ENCODE measurements around the gene EFL1.
"Not testable (repeated sequence)": the region's sequence is repeated elsewhere in the genome, so short reads cannot be mapped to it uniquely, and the experiment has no call there.

Gene EFL1

DNA sequence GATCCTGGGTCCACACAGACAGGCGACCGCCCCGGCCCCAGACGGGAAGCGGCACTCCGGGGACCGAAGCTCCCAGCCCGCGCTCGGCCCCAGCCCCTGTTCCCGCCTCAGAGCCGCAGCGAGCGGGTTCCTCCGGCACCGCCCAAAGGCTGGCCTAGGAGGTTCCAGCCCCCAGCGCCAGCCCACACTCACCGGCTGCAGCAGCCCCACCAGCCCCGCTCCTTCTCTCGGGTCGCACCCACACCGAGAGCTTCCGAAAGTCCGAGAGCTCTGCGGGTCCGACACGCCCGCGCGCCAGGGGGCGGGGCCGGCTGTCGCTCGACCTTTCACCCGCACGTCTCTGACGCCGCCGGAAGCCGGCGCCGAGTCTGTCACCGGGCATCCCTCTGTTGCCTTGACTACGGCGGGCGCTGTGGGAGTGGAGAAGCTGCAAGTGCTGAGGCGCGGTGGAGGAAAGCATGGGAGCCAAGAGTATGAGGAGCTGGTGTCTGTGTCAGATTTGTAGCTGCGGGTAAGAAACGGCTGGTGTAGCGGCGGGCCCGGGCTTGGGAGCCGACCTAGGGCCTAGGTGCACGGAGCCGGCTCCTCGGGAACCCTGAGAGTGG lies at the start of gene EFL1, which contains the start of gene SAXO2:
Gene EFL1 (minus strand): TSS at position 313 of the 605 bp plus-strand sequence. CDS start 956 bp downstream, outside the sequence.
Gene SAXO2 (plus strand): TSS at position 397 of the 605 bp plus-strand sequence. CDS start 62 bp downstream, at position 459.
- DNase-seq: peak; percentile 94

DNA sequence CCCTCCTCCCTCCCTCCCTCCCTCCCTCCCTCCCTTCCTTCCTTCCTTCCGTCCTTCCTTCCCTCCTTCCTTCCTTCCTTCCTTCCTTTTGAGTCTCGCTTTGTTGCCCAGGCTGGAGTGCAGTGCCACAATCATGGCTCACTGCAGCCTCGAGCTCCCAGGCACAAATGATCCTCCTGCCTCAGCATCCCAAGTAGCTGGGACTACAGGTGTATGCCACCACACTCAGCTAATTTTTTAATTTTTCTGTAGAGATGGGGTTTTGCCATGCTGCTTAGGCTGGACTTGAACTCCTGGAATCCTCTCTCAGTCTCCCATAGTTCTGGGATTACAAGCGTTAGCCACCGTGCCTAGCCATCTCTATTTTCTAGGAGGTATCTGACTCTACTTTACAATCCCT lies 48.8 kb upstream of the EFL1 start:
- not testable (repeated sequence) for DNase-seq

DNA sequence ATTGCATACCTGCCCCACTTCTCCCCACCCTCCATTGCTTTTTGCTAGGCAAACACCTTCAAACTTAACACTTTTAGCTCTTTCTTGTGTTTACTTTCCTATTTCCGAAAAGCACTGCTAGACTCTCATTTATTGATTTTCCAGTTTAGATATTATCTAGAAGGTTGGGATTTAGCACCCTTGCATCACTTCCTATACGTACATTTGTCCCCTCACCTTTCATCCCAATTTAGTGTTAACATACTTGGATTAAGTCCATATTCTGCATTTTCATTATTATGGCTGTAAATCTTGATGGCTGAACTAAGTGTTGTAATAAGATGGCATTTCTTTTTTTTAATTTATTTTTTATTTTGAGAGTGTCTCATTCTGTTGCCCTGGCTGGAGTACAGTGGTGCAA lies 47.3 kb upstream of the EFL1 start:
- no peak for DNase-seq

DNA sequence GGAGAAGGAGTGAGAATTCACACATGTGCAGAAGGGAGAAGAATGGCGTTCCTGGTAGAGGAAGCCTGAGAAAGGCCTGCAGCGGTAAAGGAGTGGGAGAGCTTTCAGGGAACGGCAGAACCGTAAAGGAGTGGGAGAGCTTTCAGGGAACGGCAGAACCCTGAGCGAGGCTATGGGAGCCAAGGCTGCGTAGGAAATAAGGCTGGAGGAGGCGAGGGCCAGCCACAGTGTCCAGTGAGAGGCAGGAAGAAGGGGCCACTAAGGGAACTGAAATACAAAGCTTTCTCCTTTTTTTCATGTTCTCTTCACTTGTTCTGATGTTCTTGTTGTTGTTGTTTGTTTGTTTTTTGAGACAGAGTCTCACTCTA lies 45.2 kb upstream of the EFL1 start:
- no peak for DNase-seq

DNA sequence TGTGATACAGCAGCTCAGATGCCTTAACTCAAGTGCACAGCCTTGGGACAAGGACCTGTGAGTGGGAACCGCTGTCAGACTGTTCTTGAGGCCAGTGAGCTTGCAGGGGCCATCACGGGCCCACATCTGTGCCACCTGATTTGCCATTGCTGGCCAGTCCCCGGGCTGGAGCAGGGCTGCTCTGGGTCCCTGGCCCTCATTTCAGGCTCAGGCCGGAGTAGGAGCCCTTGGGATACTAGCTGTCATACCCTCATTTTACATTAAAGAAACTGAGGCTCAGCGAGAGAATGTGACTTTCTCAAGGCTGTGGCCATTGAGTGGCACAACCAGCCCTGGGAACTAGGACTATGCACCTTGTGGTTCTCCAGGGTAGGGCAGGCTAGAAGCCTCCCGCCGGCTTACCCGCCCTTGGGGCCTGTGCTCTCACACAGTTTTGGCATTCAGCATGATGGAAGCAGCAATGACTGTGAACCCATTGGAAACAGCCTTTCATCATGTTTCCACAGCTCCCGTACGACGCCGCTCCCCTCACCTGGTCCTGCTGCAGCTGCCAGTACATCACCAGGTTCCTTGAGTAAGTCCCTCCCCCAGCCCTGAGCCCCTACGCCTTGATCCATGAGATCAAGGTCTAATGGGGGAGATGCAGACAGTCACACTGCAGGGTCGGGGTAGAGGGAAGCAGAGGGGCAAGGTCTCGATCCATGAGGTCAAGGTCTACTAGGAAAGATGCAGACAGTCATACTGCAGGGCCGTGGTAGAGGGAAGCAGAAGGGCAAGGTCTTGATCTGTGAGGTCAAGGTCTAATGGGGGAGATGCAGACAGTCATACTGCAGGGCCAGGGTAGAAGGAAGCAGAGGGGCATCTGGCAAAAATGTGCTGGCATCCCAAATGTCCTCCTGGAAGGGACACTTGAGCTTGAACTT lies 44.5 kb upstream of the EFL1 start:
- no peak for DNase-seq

DNA sequence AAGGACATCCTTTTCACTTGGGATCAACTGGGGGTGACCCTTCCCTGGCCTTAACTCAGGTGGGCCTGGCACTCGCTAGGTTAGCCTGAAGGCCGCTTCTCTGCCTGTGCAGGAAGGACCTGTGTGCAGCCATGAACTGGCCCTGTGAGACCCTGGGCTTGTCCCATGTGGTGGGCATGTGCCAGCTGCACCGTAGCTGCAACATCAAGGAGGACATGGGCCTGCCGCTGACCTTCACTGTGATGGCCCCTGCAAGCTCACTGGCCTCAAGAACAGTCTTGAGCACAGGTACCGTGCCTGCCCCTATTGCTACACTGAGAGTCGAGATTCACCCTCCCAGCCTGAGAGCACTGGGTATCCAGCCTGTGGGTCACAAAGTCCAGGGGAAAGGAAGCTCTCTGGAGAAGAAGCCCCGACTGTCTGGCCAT lies 43.1 kb upstream of the EFL1 start:
- no peak for DNase-seq

DNA sequence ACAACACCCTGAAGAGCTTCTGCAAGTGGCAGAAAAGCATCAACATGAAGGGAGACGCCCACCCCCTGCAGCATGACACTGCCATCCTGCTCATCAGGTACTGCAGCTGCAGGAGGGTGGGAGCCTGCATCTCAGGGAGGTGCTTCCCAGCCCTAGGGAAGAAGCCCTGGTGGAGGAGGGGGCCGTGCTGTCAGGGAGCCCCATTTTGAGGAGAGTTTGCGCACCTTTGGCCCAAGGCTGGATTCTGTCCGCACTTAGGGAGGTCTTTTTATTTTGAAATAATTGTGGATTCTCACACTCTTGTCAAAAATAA lies 42.2 kb upstream of the EFL1 start:
- DNase-seq: no peak

DNA sequence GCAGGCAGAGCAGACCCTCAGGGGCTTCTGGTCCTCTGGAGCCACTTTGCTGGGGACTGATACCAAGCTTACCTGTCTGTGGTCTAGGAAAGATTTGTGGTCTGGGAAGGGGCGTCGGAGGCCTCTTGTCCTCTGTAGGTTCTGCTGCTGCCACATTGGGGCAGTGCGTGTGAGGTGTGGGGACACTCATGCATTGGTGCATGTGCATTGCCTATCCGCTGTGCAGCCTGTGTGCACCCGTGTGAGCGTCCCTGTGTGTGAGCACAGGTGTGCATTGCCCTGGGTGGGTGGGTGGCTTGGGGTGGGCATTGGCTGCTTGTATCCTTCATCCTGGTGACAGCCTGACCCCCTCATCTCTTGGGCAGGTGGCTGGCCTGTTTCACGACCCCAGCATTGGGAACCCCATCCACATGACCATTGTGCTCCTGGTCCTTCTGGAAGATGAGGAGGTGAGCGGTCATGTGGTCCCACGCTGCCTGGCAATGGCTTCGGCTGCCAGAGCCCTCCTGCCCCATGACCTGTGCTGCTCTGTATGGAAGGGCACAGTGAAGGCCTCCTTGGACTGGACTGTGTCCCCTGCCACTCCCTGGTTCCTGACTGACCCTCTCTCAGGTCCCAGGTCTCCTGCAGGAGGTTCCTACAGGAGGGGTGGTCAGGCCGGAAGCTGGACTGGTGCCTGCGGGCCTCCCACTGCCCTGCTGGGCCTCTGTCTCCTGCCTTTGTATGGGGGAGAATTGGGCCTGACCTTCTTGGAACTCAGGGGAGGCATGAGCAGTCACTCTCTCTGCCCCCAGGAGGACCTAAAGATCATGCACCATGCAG lies 41.6 kb upstream of the EFL1 start:
- no peak for DNase-seq

DNA sequence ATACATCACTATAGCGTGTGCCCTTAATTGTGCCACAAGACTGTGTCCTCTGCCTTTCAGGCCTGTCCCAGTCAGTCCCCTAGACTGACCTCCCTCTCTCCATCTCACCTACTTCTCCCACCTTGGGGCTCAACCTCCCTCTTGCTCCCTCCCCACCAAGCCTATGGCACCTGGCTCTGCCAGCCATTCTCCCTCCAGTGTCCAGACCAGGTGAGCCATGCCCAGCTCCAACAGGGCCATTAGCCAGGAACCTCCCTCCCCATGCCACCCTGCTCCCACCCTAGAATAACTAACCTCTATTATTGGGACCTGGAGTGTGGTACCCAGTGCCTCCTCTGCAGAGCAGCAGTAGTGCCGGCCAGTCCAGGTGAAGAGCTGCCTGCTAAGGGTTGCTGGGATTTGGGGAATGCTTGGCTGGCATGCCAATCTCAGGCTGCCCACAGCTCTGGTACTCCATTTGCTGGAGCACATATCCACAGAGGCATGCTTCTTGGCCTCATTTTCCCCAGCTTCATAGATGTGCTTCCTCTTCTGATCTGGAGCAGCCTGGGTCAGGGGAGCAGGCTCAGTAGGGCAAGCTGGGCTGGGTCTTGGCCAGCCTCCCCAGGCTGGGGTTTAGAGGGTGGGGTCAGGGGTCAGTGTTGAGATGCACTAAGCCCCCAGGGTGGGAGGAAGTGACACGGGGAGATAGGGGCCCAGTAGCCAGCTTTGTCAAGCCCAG lies 38.9 kb upstream of the EFL1 start:
- DNase-seq: no peak

DNA sequence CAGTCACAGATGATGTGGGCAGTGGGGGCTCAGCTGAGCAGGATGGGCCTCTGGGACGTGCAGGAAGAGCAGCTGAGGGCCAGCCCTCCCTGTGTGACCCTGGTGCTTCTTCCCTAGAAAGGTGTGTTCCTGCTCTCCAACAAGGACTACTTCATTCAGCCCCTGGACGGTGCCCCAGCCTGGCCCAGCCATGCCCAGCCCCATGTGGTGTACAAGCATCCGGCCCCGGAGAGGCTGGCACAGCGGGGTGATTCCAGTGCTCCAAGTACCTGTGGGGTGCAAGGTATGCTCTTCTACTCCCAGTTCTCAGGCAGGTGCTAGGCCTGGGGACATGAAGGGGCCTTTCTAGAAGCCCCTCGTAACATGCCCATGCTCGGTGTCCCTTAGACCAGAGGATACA lies 38.3 kb upstream of the EFL1 start:
- no peak for DNase-seq

DNA sequence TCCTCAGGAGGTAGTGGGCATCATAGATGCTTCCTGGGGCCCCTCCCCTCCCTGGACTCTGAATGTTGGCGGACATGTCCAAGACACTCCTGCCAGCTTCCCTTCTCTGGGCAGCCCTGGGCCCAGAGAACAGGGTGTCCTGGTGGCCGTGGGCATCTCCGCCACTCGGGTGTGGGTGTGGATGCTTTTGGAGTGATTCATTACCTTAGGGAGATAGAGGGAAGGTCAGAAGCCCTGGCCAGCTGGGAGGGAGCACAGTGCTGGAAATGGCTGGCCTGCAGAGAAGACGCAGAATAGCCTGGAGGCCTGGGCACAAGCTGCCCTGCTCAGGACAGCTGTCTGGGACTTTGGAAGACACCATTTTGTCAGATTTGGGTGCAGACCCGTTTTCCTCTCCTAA lies 37.8 kb upstream of the EFL1 start:
- not testable (repeated sequence) for DNase-seq

DNA sequence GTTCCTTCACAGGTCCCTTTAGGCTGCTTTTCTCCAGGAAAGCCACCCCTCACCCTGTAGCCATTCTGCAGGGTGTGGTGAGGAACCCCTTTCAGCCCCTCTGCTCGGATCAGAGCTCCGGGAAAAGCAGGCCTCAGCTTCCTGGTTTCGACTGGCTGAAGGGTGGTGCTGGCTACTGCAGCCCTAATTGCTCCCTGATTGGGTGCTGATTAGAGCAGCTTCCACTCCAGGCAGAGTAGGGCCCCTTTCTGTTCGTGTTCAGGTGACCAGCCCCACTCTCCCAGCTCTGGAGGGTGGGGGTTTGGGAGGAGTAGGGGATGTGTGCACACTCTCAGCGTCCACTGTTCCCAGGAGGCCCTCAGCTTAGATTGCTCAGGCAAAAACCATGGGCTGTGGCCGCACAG lies 37.0 kb upstream of the EFL1 start:
- not testable (repeated sequence) for DNase-seq

DNA sequence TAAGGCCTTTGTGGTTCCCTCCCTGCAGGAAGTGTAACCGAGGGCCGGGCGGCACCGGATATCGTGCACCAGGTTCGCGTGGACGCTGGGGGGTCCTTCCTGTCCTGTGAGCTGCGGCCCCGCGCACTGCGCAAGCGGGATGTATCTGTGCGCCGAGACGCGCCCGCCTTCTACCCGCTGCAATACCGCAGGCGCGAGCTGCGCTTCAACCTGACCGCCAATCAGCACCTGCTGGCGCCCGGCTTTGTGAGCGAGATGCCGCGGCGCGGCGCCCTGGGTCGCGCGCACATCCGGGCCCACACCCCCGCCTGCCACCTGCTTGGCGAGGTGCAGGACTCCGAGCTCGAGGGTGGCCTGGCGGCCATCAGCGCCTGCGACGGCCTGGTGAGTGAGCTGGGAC lies 36.0 kb upstream of the EFL1 start:
- DNase-seq: no peak

DNA sequence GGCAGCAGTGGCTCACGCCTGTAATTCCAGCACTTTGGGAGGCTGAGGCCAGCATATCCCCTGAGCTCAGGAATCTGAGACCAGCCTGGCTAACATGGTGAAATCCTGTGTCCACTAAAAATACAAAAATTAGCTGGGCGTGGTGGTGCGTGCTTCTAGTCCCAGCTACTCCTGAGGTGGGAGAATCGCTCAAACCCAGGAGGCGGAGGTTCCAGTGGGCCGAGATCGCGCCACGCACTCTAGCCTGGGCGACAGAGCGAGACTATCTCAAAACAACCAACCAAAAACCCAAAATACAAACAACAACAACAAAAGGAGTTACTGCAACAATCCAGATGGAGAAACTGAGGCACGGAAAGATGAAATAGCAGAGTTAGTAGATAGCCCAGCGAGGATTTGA lies 35.5 kb upstream of the EFL1 start:
- no peak for DNase-seq

DNA sequence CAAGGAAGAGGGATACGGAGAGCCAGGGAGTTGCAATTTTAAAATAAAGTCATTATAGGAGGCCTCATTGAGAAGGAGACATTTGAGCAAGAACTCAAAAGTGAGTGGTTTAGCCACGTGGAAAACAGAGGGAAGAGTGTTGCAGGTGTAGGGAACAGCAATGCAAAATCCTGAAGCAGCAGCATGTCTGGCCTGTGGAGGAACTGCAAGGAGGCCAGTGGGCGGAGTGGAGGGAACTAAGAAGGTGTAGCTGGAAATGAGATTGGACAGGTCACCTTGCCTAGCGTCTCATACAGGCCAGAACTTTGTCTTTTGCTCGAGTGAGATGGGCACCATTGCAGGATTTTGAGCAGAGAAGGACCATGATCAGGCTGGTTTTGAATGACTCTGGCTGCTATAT lies 35.0 kb upstream of the EFL1 start:
- DNase-seq: no peak

DNA sequence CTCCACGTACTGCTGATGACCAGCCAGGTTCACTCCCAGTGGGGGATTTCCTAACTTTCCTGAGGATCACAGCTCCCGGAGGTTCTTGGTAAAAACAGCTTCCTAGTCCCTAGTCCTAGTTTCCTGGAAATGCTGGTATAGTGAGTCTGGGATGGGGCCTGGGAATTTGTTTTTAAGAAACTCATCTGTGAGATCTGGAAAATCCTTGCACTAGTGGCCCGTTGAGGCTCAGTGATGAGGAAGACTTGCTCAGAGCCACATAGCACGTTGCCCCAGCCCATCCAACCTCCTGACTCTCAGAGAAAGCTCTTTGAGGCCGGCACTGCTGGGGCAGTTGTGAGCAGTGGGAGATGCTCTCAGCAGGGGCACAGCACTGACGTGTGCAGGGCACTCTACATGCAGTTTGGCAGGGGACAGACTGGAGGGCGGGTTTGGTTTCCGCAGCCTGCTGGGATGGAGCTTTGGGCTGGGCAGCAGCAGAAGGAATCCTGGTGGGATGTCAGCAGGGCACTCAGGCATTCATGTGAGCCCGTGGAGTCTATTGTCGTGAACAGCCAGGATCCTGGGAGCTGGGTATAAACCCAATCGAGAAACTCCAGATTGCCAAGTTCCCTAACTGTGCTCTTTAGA lies 31.6 kb upstream of the EFL1 start:
- no peak for DNase-seq

DNA sequence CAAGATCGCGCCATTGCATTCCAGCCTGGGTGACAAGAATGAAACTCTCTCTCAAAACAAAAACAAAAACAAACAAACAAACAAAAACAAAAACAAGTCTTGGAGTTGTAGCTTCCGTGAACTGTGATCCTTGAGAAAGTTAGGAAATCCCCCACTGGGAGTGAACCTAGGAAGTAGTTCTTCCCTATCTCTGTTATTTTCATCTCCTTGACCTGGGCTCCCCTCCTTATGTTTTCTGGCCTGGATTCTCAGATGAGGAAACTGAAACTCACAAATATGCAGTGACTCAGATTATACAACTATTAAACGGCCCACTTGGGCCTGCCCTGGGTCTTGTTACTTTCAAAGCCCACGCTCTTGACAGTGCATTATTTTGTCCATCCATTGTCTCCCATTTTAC lies 29.7 kb upstream of the EFL1 start:
- DNase-seq: no peak

DNA sequence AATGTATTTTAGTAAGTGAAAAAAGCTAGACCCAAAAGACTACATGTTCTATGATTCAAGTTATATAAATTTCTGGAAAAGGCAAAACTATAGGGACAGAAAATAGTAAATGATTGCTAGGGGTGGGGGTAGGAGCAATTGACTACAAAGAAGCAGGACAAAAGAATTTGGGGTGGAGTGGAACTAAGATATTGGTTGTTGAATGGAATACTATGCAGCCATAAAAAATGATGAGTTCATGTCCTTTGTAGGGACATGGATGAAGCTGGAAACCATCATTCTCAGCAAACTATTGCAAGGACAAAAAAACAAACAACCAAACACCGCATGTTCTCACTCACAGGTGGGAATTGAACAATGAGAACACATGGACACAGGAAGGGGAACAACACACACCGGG lies 25.7 kb upstream of the EFL1 start:
- DNase-seq: not testable (repeated sequence)

DNA sequence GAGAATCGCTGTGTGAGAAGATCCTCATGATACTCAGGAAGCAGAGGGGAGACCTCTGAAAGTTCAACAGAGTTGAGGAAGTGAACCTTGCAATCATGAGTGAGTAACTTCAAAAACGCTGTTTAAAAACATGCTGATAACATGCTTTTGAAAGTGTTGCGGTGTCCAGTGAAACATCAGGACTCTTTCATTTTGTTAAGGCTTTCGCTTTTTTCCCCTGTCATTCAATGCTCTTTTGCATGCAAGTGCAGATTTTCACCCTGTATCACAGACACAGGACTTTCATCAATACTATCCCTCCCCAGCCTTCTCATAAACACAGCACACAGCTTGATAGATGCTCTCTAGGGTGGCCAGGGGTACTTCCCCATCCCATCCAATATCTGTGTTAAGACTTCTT lies 23.9 kb upstream of the EFL1 start:
- peak; percentile 60 for DNase-seq

DNA sequence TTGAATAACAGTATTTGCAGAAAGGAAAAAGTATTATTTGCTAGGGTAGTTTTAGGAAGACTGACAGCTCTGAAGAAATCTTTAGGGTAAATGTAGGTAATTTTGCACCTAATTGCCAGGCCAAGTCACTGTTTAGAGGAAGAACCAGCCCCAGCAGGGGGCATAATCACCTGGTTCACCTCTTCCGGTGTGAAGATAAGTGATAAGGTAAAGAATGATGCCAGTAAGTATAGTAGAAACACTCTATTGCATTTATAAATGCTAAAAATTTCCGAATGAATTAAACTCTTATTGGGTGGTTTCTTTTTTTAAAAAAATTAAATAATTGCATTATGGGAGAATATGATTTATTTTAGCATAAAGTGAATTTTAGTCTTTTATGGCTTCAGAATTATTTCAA lies 21.8 kb upstream of the EFL1 start:
- DNase-seq: not testable (repeated sequence)

DNA sequence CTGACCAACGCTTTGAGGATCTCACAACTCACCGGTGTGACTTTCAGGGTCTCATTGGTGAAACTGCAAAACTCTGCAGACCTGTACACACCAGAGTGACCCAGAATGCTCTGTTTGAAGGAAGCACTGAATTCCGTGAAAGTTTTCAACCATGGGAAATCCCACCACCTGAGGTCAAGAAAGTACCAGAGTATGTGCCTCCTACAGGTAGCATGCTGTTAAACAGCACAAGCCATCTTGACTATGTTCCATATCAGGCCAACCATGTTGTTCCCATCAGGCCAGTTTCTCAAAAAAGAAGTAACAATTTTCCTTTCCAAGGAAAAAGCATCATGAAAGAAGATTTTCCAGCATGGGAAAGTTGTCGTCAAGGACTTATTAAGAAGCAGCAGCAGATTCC lies 19.9 kb upstream of the EFL1 start:
- not testable (repeated sequence) for DNase-seq

DNA sequence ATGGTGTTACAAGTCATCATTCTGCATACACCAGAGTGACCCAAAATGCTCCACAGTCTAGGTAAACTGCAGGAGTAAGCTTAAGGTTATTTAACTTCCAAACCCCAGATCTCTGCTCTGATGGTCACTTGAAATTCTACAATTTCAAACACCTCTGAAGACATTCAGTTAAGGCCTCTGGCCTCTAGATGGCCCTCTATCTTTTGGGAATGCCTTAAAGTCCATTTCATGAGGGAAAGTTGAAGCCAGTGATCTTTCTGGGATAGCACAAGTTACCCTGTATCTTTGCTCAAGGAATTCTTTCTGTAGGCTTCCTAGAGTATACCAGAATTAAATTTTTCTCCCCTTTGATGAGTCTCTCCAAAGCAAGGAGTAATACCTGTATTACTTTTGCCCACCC lies 18.7 kb upstream of the EFL1 start:
- not testable (repeated sequence) for DNase-seq

Measured in OCI-M1 (cell line).